HG03025 (cell line): Measurements from ENCODE around the gene AOAH.

ENCODE experiments used
- ATAC-seq: cut with Tn5 transposase; IDR thresholded peaks from one replicate; pipeline ENCODE4 v1.9.1; 2021; ENCODE audit warnings: mild to moderate bottlenecking, moderate library complexity; ENCODE audit not compliant: unreplicated experiment, low FRiP score

The AOAH gene

DNA sequence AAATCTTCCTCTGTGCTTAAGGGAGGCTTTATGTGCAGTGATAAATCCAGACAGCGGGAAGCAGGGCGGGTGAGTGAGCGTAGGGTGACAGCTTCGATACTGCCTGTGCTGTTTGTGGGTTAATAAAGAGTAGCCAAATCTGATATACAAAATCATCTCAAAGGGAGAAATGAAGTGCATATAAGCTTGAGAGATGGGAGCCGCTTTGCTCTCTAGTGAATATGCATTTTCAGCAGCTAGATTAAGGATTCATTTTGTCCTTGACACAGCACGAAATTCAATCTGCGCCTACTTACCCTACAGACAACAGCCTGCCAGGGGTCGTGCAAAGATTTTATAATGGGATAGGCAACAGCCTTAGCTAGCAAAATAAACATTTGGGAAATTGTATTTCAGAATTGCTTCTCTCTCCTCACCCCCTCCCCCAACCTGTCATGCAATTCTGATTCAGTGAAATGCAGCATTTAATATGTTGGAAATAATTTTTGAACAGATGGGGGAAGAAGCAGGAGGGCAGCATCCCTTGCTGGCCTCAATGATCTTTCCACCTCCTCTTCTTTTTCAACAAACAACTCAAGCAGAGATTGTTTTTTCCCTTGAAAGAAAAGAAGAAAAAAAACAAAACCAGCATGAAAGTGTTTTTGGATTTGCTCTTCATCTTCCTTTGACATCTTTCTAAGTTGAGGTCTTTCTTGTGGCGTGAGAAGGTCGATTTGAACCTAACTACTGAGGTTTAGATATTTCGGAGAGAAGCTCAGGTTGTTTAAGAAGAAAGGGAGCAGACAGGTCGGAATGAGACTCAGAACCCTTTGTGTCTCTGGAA is 117.9 kb downstream of the AOAH start:
- ATAC-seq, result no peak

- ATAC-seq, result no peak
These were observed 118.8 kb downstream of the AOAH start for GRCh38 chr7:36605261-36606051.

- no peak for ATAC-seq
These were observed 119.5 kb downstream of the AOAH start for GRCh38 chr7:36604806-36605205.

DNA sequence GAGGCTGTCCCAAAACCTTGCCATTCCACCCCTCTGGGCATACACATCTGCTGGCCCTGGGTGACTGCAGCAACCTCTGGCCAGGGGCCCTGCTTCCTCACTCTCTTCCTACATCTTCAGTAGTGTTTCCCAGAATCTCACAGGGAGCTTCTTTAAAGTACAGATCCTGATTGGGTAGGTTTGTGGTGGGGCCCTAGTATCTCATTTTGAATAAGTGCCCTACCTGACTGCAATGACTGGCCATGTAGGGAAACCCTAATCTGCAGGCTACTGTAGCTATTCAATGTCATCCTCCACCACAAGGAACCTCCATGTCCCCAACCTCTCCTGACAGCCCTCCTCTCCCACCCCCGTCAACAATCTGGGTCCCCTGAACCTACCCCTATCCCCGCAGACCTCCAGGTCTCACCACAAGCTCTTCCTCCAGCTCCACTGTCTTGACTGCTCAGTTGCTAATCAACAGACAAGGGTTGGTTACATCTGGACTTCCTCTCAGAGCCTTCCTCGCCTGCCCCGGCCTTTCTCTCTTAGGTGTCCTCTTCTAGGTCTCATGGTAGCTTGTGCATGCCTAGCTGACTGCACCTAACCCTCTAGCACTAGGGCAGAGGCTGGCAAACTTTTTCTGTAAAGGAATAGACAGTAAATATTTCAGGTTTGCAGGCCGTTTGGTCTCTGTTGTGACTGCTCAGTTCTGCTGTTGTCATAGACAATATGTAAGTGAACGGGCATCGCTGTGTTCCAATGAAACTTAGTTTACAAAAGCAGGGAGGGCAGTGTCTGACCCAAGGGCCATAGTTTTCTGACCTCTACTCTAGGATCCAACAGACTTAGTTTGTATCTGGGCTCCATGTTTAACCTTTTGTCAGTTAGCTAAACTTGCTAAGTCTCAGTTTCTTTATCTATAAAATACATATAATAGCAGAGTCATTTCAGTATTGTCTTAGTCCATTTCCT is 121.1 kb downstream of the AOAH start:
- ATAC-seq, result no peak

- ATAC-seq, result no peak
These were observed 121.8 kb downstream of the AOAH start for GRCh38 chr7:36602511-36602910.

DNA sequence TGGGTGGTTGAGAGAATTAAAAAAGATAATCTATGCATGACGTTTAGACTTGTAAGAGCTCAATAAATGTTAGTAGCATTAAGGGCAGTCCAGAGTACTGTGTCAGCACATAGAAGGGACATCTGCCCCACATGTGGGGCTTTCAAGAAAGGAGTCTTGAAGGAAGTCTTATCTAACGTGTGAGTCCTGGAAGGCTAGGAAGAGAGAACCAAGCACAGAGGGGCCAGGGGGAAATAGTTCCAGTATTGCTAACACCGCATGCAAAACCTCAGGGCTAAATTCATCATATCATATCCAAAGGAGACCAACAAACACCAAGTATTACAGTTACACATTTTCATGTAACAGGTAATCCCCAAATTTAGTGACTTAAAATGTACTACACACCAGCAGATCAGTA is 122.7 kb downstream of the AOAH start:
- no peak for ATAC-seq

GRCh38 chr7:36600869-36601530 is 123.3 kb downstream of the AOAH start:
- ATAC-seq, result no peak

GRCh38 chr7:36600314-36600682 is 124.0 kb downstream of the AOAH start:
- no peak for ATAC-seq

DNA sequence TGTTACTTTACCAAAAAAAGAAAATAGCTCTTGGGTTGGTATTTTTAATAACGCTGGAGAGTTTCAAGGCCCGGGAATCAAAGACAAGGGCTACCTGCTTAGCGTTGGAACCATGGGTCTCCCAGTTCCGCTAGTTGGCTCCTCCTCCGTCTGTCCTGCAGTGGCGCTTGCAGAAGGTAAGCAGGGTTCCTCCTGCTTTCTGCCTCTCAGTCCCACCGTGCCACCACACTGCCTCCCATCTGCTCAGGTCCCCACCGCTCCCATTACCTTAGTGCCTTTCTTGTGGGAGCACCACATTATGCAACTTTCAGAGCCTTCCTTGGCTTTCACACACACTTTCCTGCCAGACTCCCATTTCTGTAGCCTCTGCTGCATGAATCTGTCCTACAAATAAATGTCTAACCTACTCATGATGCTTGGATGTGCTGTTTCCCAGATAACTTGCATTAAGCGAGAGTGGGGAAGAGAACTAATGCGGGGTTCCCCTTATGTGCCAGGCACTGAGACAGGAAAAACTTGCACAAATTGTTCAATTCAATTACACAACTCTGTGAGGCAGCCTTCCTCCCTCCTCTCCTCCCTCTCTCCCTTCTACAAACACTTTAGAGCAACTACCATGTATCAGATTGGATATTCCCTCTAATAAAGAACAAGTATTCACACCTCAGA is 124.5 kb downstream of the AOAH start:
- no peak for ATAC-seq

- no peak for ATAC-seq
These were observed 126.1 kb downstream of the AOAH start for GRCh38 chr7:36598054-36598674.

DNA sequence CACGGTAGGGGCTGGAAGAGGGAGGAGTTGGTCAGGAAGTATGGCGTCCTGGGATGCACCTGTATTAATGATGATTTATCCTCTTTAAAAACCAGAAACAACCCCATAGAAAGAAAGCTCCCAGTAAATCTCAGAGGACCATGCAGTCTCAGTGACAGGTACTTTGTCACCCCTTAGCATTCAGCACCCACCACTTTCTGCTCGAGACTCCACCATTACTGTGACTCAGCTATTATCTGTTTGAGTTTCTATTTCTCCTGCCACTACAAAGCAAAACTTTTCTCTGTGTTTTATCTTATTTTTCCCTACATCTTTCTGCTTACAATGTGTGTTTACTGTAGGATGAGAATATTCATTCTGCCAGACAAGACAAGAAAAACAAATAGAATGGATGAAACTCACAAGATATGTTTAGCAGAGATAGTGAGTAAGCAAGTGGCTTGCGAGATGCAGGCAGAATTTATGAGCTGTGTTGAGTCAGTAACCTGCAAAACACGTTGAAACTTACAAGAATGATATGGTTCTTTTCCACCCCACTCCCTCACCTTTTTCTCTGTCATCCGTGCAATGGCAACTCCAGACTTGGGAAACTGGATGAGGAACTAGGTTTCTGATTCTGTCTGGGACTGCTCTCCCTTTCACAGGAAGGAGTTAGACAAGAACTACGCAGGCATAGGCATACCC is 127.1 kb downstream of the AOAH start:
- no peak for ATAC-seq

DNA sequence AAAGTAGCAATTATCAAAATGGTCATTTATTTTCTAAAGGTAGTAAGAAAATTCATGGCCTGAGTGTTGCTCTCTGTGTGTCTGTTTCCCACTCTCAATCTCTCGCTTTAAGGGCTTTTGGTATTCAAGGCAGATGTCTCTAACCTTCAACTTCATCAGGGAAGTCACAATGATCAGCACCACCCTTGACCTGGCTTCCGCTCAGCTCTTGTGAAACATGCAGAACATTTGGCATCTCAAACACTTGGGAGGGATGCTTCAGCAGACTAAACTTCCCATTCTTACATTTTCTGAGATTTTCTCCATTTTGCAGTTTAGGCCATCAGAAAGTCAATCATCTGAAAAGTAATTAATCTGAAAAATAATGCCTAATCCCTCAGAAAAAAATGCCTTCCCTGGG is 129.8 kb downstream of the AOAH start:
- no peak for ATAC-seq

DNA sequence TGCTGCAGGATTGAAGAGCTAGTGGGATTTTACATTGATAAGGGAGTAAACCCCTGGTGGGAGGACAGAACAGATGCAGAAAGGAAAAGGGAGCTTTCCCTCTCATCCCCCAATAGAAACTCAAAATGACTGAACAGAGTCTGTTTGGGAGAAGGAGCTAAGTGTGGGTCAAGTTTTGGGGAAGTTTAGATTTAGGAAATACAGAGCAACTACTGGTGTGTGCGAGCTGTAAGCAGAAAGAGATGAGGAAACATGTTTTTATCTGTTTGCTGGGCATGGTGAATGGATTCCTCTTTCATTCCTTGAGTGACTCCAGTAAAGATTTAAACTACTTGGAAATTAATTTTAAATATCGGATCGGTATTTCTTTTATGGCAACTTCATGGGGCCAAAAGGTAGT is 132.7 kb downstream of the AOAH start:
- no peak for ATAC-seq

DNA sequence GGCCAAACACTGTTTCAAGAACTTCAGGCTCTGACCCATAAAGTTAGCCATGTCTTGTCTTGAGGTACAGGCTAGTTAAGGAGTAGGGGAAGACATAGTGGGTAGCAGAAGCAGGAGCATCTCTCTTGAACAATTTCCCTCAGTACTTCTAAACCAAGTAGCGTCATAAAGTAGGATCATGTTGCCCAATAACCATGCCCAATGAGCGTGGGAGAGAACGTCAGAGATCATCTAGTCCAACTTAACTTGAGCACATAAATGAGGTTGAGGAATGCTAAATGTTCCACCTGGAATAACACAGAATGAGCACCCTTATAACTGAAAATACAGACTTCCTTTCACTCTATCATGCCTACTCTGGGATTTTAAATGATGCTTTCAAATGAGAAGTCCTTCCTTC is 134.9 kb downstream of the AOAH start:
- no peak for ATAC-seq

DNA sequence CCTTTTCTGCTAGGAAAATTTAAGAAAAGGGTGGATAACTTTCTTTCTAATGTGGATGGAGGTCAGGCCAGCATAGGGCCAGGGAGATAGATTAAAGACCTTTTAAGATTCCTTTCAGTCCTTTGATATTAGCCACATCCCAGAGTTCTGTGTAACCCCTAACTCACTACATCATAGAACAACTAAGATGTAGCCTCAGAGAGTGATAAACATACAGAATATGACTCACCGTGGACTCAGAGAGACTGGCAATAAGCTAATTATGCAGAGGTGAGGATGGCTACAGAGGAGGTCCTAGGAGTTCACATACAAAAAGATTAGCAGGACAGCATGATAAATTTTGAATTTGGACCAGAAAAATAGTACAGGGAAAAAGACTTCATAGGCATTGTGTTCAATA is 141.0 kb downstream of the AOAH start:
- no peak for ATAC-seq

- ATAC-seq, result no peak
These were observed 148.5 kb downstream of the AOAH start for GRCh38 chr7:36575832-36576231.

- no peak for ATAC-seq
These were observed 151.2 kb downstream of the AOAH start for GRCh38 chr7:36573066-36573465.

GRCh38 chr7:36571190-36571560 is 153.1 kb downstream of the AOAH start:
- no peak for ATAC-seq
